B cell (primary cell): ENCODE measurements around the gene MIAT. TPM values are rescaled to one million over a fixed set of nuclear protein-coding genes. Genes with fewer than 3 reads are reported as not detected.

Experiments used
- ATAC-seq: fragments of 200-7000 bp; cut with Tn5 transposase; one replicate; pipeline ENCODE4 v1.10.0; 2021; ENCODE audit warnings: low read depth, mild to moderate bottlenecking, moderate number of reproducible peaks, moderate library complexity
- CTCF ChIA-PET: fragments of 350-600 bp; sonication (Branson Sonifier 250); formaldehyde crosslinking; loops from one replicate; lab custom pipeline; 2021; ENCODE audit warnings: antibody characterized with exemption, inconsistent platforms; lab: Charles Lee
- POLR2A ChIA-PET: fragments of 350-600 bp; sonication (Branson Sonifier 250); formaldehyde crosslinking; loops from one replicate; lab custom pipeline; 2021; ENCODE audit warnings: antibody characterized with exemption; lab: Charles Lee
- DNase-seq: peaks from one replicate; pipeline ENCODE4 v3.0.0; 2013
- H2AFZ ChIP-seq: 2 replicates; pipeline ENCODE4 v1.6.1; 2012; ENCODE audit warnings: mild to moderate bottlenecking, low read depth, low read length; ENCODE audit not compliant: insufficient read depth, poor library complexity, severe bottlenecking
- H3K27ac ChIP-seq, 2 donors: 1 replicate in 1 of 2; 2 replicates in 1 of 2; pipeline ENCODE4 v1.5.1; 2012 to 2013; ENCODE audit warnings: low read length in 2 of 2, mild to moderate bottlenecking in 2 of 2, moderate library complexity in 1 of 2
- H3K27me3 ChIP-seq, 4 experiments: fragments of 200-600 bp in 1 of 4; sonication (generic) in 1 of 4; replicated peaks in 1 of 4; 1 replicate in 2 of 4; 2 replicates in 2 of 4; pipeline versions ENCODE4 v1.6.1 to v1.7.0; 2013 to 2016; ENCODE audit warnings: low read length in 3 of 4, mild to moderate bottlenecking in 2 of 4, mixed read lengths in 1 of 4, moderate library complexity in 1 of 4; ENCODE audit not compliant: insufficient read depth in 4 of 4, control insufficient read depth in 3 of 4; ENCODE audit errors: control extremely low read depth in 1 of 4
- H3K36me3 ChIP-seq, 2 experiments: replicated peaks in 1 of 2; 1 replicate in 1 of 2; 2 replicates in 1 of 2; pipeline versions ENCODE4 v1.6.1 to v1.7.1; 2013; ENCODE audit warnings: low read length in 1 of 2; ENCODE audit not compliant: insufficient read depth in 2 of 2, control insufficient read depth in 1 of 2; ENCODE audit errors: control extremely low read depth in 1 of 2, extremely low read depth in 1 of 2
- H3K4me1 ChIP-seq, 2 donors: fragments of 200-600 bp in 1 of 2; sonication (generic) in 1 of 2; 1 replicate in 1 of 2; 2 replicates in 1 of 2; pipeline versions ENCODE4 v1.5.1 to v1.6.1; 2013 to 2017; ENCODE audit warnings: low read length in 2 of 2; ENCODE audit not compliant: control insufficient read depth in 2 of 2, insufficient read depth in 2 of 2
- H3K4me2 ChIP-seq: replicated peaks from 2 replicates; pipeline ENCODE3; 2012; ENCODE audit warnings: mild to moderate bottlenecking, low read depth, low read length; ENCODE audit not compliant: poor library complexity, severe bottlenecking
- H3K4me3 ChIP-seq, 5 experiments: fragments of 200-600 bp in 1 of 5; sonication (generic) in 1 of 5; 1 replicate in 3 of 5; 2 replicates in 2 of 5; pipeline versions ENCODE4 v1.5.1 to v1.7.0; 2011 to 2016; ENCODE audit warnings: low read length in 4 of 5, mild to moderate bottlenecking in 4 of 5, low read depth in 2 of 5, control low read depth in 1 of 5, moderate library complexity in 1 of 5; ENCODE audit not compliant: insufficient read depth in 1 of 5; ENCODE audit errors: control extremely low read depth in 1 of 5, extremely low read depth in 1 of 5
- H3K79me2 ChIP-seq: fragments of 200-600 bp; sonication (generic); one replicate; pipeline ENCODE4 v1.6.0; 2016; ENCODE audit warnings: low read length; ENCODE audit not compliant: control insufficient read depth, insufficient read depth
- H3K9ac ChIP-seq: fragments of 200-600 bp; sonication (generic); 2 replicates; pipeline ENCODE4 v1.6.1; 2017; ENCODE audit warnings: mild to moderate bottlenecking, low read length, moderate library complexity
- H3K9me3 ChIP-seq, 3 donors: one replicate each; pipeline versions ENCODE4 v1.6.1 to v1.7.1; 2013; ENCODE audit warnings: low read length in 2 of 3; ENCODE audit not compliant: control insufficient read depth in 2 of 3, insufficient read depth in 1 of 3; ENCODE audit errors: control extremely low read depth in 1 of 3
- H4K20me1 ChIP-seq: 2 replicates; pipeline ENCODE4 v1.6.0; 2012; ENCODE audit warnings: mild to moderate bottlenecking, low read length; ENCODE audit not compliant: insufficient read depth, control insufficient read depth, poor library complexity, severe bottlenecking
- H3K27ac Mint-ChIP-seq: one replicate; pipeline ENCODE4 v1.8.0; 2021; ENCODE audit warnings: mixed read lengths
- H3K27me3 Mint-ChIP-seq: one replicate; pipeline ENCODE4 v1.8.0; 2021; ENCODE audit warnings: mixed read lengths
- H3K4me1 Mint-ChIP-seq: one replicate; pipeline ENCODE4 v1.8.0; 2021; ENCODE audit warnings: mixed read lengths
- H3K4me3 Mint-ChIP-seq: one replicate; pipeline ENCODE4 v1.8.0; 2021; ENCODE audit warnings: mixed read lengths
- H3K9me3 Mint-ChIP-seq: one replicate; pipeline ENCODE4 v1.8.0; 2022; ENCODE audit warnings: mixed read lengths; ENCODE audit not compliant: insufficient read depth
- EZH2 ChIP-seq: IDR thresholded peaks from 2 replicates; pipeline ENCODE4 v1.6.1; 2012; ENCODE audit warnings: borderline replicate concordance, low read depth, mild to moderate bottlenecking, moderate library complexity, low read length; ENCODE audit not compliant: insufficient read depth, poor library complexity, severe bottlenecking
- WGBS: methylation state at CpG from one replicate; pipeline ENCODE4 v1.1.5; 2013; ENCODE audit warnings: missing lambda C conversion rate; ENCODE audit not compliant: insufficient coverage; 5-methylcytosine and 5-hydroxymethylcytosine counted together
- intact Hi-C: fragments of 100-400 bp; cut with micrococcal nuclease; formaldehyde crosslinking; loops from one replicate; pipeline ENCODE4 v1.10.0; 2022
- polyA plus RNA-seq: library from polyadenylated mRNA; depleted of rRNA; stranded (reverse); fragments of >200 nt; gene quantifications from 2 replicates; pipeline ENCODE4 v1.2.3, GENCODE V29; 2012
- total RNA-seq, 2 donors: library from RNA; stranded (reverse); fragments of 120-200 nt in 1 of 2; gene quantifications; 1 replicate in 1 of 2; 2 replicates in 1 of 2; pipeline versions ENCODE4 v1.2.3 to v1.2.4, GENCODE V29; 2013 to 2022
- TF ChIP-seq, protein P1 (sequence below): fragments of 200-600 bp; IDR thresholded peaks from one replicate; pipeline ENCODE4 v1.8.0; 2022; ENCODE audit warnings: antibody characterized with exemption, mild to moderate bottlenecking

The MIAT gene
- total and polyA plus RNA-seq, 2 donors (not counting 1 experiment from before 2014, with no cell fraction given) = 14.8 to 18.4 TPM

DNA sequence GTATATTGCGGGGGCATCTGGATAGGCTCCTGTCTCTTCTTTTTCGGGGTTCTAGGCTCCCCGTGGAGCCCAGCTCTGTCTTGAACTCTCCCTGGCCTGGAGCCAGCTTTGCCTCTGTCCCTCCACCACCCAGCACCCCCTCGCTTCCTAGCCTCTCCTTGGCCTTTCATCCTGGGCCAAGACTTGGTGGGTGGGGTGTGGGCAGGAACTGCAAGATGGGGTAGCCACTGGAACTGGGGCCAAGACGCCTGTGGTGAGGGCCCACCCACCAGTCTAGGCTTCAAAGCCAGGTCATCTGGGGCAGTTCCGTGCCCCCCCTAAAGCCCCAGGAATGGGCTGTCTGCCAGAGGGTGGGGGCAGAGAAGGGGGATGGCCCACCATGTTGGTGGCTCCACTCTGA is 37.9 kb upstream of the MIAT start:
- peaks cover 19% of the 10 kb centered on the region for H3K4me1 Mint-ChIP-seq

DNA sequence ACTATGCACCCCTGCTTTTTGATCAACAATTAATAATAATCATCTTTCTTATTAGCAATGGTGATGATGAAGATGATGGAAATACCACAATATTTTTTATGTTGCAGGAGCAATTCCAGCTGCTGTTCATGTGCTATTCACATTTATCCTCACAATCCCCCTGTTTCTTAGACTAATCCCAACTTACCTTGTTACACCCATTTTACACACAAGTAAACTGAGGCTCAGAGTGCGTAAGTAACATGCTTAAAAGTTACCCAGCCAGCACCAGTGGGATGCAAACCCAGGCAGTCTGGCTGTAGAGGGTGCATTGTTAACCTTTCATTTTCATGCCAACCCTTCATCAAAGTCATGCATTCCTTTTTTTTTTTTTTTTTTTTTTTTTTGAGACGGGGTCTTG is 37.2 kb upstream of the MIAT start:
- TF ChIP-seq, protein P1, sequence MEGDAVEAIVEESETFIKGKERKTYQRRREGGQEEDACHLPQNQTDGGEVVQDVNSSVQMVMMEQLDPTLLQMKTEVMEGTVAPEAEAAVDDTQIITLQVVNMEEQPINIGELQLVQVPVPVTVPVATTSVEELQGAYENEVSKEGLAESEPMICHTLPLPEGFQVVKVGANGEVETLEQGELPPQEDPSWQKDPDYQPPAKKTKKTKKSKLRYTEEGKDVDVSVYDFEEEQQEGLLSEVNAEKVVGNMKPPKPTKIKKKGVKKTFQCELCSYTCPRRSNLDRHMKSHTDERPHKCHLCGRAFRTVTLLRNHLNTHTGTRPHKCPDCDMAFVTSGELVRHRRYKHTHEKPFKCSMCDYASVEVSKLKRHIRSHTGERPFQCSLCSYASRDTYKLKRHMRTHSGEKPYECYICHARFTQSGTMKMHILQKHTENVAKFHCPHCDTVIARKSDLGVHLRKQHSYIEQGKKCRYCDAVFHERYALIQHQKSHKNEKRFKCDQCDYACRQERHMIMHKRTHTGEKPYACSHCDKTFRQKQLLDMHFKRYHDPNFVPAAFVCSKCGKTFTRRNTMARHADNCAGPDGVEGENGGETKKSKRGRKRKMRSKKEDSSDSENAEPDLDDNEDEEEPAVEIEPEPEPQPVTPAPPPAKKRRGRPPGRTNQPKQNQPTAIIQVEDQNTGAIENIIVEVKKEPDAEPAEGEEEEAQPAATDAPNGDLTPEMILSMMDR = no peak
- no peak for TF ChIP-seq EZH2
- H3K9ac ChIP-seq = no peak overlapping the region
- WGBS = no CpG with 5 or more reads among the region's 2 CpGs
- peaks cover 14 to 24% of the 10 kb centered on the region in 2 donors for H3K4me1 ChIP-seq
- Mint-ChIP-seq H3K27me3 (no peaks in the 10 kb centered on the region), H3K27ac (no peak overlapping the region), H3K9me3 (no peaks in the 10 kb centered on the region), H3K4me3 (no peak overlapping the region), H3K4me1 (peaks cover 15% of the 10 kb centered on the region)
- intact Hi-C loops = no loop called here
- no peaks in the 10 kb centered on the region for H3K9me3 ChIP-seq
- ChIA-PET POLR2A (no interaction called here), CTCF (no interaction called here)
- no peak overlapping the region for H2AFZ ChIP-seq
- no peak overlapping the region for H3K27ac ChIP-seq
- H3K36me3 ChIP-seq = no peaks in the 10 kb centered on the region
- H3K4me2 ChIP-seq = no peak overlapping the region
- ATAC-seq = no peak
- peaks cover 0 to 6% (median 0%) of the 10 kb centered on the region in 4 experiments for H3K27me3 ChIP-seq
- no peak overlapping the region for H3K4me3 ChIP-seq
- DNase-seq = no peak
- H4K20me1 ChIP-seq = no peaks in the 10 kb centered on the region
- no peaks in the 10 kb centered on the region for H3K79me2 ChIP-seq

More for the DNA sequence above, 37.9 kb upstream of the MIAT start:
- Mint-ChIP-seq H3K9me3 (no peaks in the 10 kb centered on the region), H3K4me3 (no peak overlapping the region), H3K27me3 (no peaks in the 10 kb centered on the region), H3K27ac (no peak overlapping the region)
- H3K27me3 ChIP-seq = peaks cover 0 to 6% (median 0%) of the 10 kb centered on the region in 4 experiments
- ATAC-seq = no peak
- no peak overlapping the region for H3K9ac ChIP-seq
- DNase-seq = no peak
- peaks cover 19 to 30% of the 10 kb centered on the region in 2 donors for H3K4me1 ChIP-seq
- no peaks in the 10 kb centered on the region for H4K20me1 ChIP-seq
- H3K4me3 ChIP-seq = no peak overlapping the region
- intact Hi-C loops = no loop called here
- no peaks in the 10 kb centered on the region for H3K9me3 ChIP-seq
- 93% methylated on average over 3 of the region's 6 CpGs for WGBS
- no peaks in the 10 kb centered on the region for H3K79me2 ChIP-seq
- H3K36me3 ChIP-seq = no peaks in the 10 kb centered on the region
- no peak overlapping the region for H2AFZ ChIP-seq
- no peak overlapping the region for H3K27ac ChIP-seq
- CTCF ChIA-PET = no interaction called here
- no peak overlapping the region for H3K4me2 ChIP-seq
- POLR2A ChIA-PET = no interaction called here
- no peak for TF ChIP-seq EZH2
- TF ChIP-seq, protein P1 = no peak
